KBM-7 (cell line): ENCODE data around the gene FSCN2.
"Not testable (repeated sequence)": the region's sequence is repeated elsewhere in the genome, so short reads cannot be mapped to it uniquely, and the experiment has no call there.

Experiments used
- DNase-seq: peaks from one replicate; pipeline ENCODE4 v3.0.0-alpha.2; 2015
- in situ Hi-C: fragments of 300-500 bp; cut with MboI; formaldehyde crosslinking; loops from 2 replicates; pipeline ENCODE4 v1.14.3; 2020; ENCODE audit warnings: low sequenced_read_pairs, low pct_unique_long_range_greater_than_20kb, mixed read lengths

Gene FSCN2

DNA sequence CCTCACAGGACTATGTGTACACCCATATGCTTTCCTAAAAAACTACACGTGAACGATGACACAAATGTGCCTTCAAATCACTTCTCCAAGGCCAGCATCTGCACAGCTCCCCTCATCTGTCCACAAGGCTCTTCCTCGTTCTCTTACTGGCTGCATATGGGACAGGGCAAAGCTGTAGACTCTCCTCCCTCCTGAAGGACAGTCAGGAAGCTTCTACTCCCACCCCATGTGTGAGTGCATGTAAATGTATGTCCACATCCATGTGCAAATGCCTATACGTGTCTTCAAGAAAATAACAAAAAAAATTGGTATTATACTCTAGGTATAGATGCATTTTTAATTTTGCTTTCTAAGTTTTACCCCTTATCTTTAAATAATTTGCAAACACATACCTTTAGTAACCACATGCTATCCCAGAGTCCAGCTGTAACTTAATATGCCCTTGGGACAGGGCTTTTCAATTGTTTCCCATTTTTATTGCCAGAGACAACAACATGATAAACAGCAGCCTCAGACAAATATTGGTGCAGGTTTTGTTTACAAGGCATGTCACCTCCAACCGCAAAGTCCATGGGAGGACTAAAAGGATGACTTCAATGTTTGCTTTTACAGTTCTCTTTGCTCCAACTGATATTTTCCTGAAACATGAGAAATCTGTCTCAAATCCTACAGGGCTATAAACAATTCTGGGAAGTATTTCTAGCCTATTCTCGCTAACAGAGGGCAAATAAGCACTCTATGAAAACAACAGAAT lies 55.6 kb downstream of the FSCN2 start:
- DNase-seq = no peak
- in situ Hi-C loops = no loop called here

DNA sequence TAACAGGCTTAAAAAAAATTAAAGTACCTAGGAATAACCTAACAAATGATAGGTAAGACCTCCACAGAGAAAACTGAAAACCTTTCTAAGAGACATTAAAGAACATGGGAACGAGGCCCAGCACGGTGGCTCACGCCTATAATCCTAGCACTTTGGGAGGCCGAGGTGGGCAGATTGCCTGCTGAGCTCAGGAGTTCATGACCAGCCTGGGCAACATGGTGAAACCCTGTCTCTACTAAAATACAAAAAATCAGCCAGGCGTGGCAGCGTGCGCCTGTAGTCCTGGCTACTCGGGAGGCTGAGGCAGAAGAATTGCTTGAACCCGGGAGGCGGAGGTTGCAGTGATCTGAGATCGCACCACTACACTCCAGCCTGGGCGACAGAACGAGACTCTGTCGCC lies 56.6 kb downstream of the FSCN2 start:
- in situ Hi-C loops, DNase-seq: not testable (repeated sequence)

DNA sequence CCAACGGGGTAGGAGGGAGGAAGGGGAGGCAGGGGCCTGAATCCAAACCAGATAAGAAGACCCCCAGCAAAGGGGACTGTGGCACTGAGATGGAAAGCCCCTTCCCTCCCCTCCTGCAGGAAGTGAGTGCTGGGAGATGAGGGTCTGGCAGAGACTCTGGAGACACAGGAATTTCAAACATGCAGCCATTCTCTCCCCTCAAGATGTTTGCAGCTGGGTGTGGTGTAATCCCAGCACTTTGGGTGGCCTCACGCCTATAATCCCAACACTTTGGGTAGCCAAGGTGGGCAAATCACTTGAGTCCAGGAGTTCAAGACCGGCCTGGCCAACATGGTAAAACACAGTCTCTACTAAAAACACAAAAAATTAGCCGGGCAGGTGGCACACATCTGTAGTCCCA lies 57.9 kb downstream of the FSCN2 start:
- DNase-seq = no peak
- in situ Hi-C loops = no loop called here
